Progenitor cell of endocrine pancreas (in vitro differentiated cells): ENCODE results near the gene PC. TPM values are rescaled to one million over a fixed set of nuclear protein-coding genes. Genes with fewer than 3 reads are reported as not detected.
"Not testable (repeated sequence)": the region's sequence is repeated elsewhere in the genome, so short reads cannot be mapped to it uniquely, and the experiment has no call there.

Experiments used
- DNase-seq: peaks from one replicate; pipeline ENCODE4 v3.0.0; 2021; ENCODE audit warnings: low spot score; ENCODE audit not compliant: unreplicated experiment
- H3K27ac Mint-ChIP-seq: 2 replicates; pipeline ENCODE4 v1.8.0; 2021; ENCODE audit warnings: mild to moderate bottlenecking, moderate library complexity, mixed read lengths
- H3K27me3 Mint-ChIP-seq: 2 replicates; pipeline ENCODE4 v1.8.0; 2021; ENCODE audit warnings: mixed read lengths
- H3K36me3 Mint-ChIP-seq: 2 replicates; pipeline ENCODE4 v1.8.0; 2022; ENCODE audit warnings: mixed read lengths; ENCODE audit not compliant: insufficient read depth
- H3K4me1 Mint-ChIP-seq: 2 replicates; pipeline ENCODE4 v1.8.0; 2021; ENCODE audit warnings: low read depth, mixed read lengths
- H3K4me3 Mint-ChIP-seq: 2 replicates; pipeline ENCODE4 v1.8.0; 2021; ENCODE audit warnings: low read depth, mild to moderate bottlenecking, moderate library complexity, mixed read lengths
- H3K9me3 Mint-ChIP-seq: 2 replicates; pipeline ENCODE4 v1.8.0; 2021; ENCODE audit warnings: low read depth, mixed read lengths
- total RNA-seq: library from RNA; stranded (reverse); gene quantifications from 2 replicates; pipeline ENCODE4 v1.2.1, GENCODE V29; 2021
- TF ChIP-seq, protein P1 (sequence below): fragments of 200-600 bp; sonication (generic); IDR thresholded peaks from one replicate; pipeline ENCODE4 v1.5.0; 2021; ENCODE audit warnings: antibody characterized with exemption, mild to moderate bottlenecking; ENCODE audit not compliant: unreplicated experiment

The PC gene
- total RNA-seq, 1 donor from 2014 or later: 25.0 TPM

DNA sequence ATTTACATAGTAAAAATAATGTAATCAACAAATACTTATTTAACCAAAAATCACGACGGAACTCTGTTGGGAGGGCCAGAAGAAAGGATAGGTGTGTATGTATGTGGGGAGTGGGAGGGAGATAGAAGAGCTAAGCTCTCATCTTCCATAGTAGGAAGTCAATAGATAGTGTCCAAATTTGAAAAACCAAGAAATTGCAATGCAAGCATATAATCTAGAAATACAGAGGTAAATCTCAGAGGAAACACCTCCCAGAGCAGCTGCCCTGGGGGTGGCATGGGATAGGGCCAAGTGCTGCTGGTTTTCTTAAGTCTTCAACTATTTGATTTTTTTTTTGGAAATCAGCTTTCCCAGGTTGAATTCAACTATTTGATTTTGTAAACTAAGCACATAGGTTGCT, 33.9 kb upstream of the PC start:
- H3K27me3 Mint-ChIP-seq: peaks cover 5% of the 10 kb centered on the region
- no peak for DNase-seq
- no peaks in the 10 kb centered on the region for H3K36me3 Mint-ChIP-seq
- H3K27ac Mint-ChIP-seq: no peak overlapping the region
- H3K4me3 Mint-ChIP-seq: no peak overlapping the region
- TF ChIP-seq, protein P1, sequence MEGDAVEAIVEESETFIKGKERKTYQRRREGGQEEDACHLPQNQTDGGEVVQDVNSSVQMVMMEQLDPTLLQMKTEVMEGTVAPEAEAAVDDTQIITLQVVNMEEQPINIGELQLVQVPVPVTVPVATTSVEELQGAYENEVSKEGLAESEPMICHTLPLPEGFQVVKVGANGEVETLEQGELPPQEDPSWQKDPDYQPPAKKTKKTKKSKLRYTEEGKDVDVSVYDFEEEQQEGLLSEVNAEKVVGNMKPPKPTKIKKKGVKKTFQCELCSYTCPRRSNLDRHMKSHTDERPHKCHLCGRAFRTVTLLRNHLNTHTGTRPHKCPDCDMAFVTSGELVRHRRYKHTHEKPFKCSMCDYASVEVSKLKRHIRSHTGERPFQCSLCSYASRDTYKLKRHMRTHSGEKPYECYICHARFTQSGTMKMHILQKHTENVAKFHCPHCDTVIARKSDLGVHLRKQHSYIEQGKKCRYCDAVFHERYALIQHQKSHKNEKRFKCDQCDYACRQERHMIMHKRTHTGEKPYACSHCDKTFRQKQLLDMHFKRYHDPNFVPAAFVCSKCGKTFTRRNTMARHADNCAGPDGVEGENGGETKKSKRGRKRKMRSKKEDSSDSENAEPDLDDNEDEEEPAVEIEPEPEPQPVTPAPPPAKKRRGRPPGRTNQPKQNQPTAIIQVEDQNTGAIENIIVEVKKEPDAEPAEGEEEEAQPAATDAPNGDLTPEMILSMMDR: no peak
- peaks cover 3% of the 10 kb centered on the region for H3K4me1 Mint-ChIP-seq
- H3K9me3 Mint-ChIP-seq: no peaks in the 10 kb centered on the region

DNA sequence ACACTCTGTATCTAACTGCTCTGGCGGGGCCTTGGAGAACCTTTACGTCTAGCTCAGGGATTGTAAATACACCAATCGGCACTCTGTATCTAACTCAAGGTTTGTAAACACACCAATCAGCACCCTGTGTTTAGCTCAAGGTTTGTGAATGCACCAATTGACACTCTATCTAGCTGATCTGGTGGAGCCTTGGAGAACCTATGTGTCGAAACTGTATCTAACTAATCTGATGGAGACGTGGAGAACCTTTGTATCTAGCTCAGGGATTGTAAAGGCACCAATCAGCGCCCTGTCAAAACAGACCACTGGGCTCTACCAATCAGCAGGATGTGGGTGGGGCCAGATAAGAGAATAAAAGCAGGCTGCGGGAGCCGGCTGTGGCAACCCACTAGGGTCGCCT, 31.2 kb upstream of the PC start:
- not testable (repeated sequence) for H3K4me1 Mint-ChIP-seq, H3K9me3 Mint-ChIP-seq, DNase-seq, H3K36me3 Mint-ChIP-seq, H3K4me3 Mint-ChIP-seq, H3K27me3 Mint-ChIP-seq, H3K27ac Mint-ChIP-seq

DNA sequence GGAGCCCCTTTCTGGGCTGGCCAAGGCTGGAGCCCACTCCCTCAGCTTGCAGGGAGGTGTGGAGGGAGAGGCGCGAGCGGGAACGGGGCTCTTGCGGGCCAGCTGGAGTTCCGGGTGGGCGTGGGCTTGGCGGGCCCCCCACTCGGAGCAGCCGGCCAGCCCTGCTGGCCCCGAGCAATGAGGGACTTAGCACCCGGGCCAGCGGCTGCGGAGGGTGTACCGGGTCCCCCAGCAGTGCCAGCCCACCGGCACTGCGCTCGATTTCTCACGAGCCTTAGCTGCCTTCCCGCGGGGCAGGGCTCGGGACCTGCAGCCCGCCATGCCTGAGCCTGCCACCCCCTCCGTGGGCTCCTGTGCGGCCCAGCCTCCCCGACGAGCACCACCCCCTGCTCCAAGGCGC, 30.6 kb upstream of the PC start:
- not testable (repeated sequence) for H3K36me3 Mint-ChIP-seq, DNase-seq, H3K27me3 Mint-ChIP-seq, H3K27ac Mint-ChIP-seq, H3K4me1 Mint-ChIP-seq, H3K9me3 Mint-ChIP-seq, H3K4me3 Mint-ChIP-seq

DNA sequence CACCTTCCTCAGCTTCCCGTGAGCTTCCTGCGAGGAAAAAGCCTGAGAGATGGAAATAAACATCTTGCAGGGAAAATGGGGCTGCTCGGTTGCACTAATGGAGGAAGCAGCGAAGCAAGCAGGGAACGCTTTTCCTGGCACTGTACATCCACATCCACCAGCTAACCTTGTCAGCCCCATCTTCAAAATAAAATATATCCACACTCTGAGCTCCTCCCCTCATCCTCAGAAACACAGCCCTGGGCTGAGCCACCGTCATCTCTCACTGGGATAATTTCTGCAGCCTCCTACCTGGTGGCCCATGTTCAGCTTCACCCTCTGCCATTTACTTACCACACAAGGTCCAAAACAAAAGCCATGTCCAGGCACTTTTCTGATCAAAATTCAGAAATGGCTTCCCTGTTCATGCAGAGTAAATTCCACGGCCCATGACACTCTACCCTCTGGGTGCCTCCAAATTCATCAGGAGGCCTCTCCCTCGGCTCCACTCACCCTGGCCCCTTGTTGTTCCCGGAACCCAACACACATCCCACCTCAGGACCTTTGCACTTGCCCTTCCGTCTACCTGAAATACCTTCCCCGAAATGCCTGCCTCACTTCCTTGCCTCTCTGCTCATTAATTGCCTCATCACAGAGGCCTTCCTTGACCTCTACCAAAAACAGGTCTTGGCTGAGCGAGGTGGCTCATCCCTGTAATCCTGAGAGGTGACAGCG, 29.9 kb upstream of the PC start:
- Mint-ChIP-seq H3K4me1 (no peaks in the 10 kb centered on the region), H3K27ac (peak overlapping the region; percentile 15)

DNA sequence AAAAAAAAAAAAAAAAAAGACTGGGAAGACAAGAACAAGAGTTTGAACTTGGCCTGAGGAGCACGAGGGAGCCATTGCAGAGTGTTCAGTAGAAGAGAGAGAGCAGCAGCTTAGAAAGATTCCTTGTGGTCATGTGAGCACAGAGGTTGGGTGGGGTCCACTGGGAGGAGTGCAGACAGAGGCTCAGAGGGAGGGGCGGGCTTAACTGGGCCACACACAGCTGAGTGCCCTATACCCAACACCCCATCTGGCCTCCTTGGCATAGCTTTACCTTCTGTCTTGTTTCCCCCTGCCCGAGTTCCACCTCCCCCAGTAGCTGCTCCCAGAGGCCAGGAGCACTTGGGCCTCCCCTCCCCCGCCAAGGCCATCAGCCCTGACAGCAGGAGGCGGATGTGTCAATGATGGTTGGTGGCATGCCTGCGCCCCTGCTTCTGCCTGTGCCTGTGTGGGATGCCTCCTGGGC, 29.0 kb upstream of the PC start:
- Mint-ChIP-seq H3K4me3 (no peak overlapping the region), H3K9me3 (no peaks in the 10 kb centered on the region)
- no peak for DNase-seq

More for the DNA sequence above, 29.9 kb upstream of the PC start:
- TF ChIP-seq, protein P1: no peak
- H3K27me3 Mint-ChIP-seq: peaks cover 8% of the 10 kb centered on the region
- no peak for DNase-seq
- H3K9me3 Mint-ChIP-seq: no peaks in the 10 kb centered on the region
- H3K36me3 Mint-ChIP-seq: no peaks in the 10 kb centered on the region
- no peak overlapping the region for H3K4me3 Mint-ChIP-seq

DNA sequence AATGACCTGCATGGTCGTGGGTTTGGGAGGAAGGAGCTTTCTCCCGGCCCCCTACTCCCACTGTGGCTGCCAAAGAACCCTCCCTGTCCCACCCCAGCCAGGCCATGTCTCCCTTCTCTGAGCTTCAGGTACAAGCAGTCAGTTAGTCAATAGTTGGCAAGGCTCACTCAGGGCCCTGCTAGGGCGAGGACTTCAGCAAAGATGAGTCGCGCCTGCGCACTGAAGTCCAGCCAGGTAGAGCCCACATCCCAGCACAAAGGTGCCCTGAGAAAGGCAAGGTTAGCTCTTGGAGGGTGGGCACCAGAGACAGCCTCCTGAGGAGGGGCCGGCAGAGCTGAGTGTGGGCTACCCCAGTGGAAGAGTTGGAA, 28.0 kb upstream of the PC start:
- Mint-ChIP-seq H3K27me3 (peaks cover 12% of the 10 kb centered on the region), H3K27ac (peak overlapping the region; percentile 16), H3K36me3 (no peaks in the 10 kb centered on the region), H3K4me3 (no peak overlapping the region), H3K9me3 (no peaks in the 10 kb centered on the region), H3K4me1 (no peaks in the 10 kb centered on the region)
- TF ChIP-seq, protein P1: no peak
- no peak for DNase-seq

More for the DNA sequence above, 29.0 kb upstream of the PC start:
- Mint-ChIP-seq H3K36me3 (no peaks in the 10 kb centered on the region), H3K27me3 (peaks cover 12% of the 10 kb centered on the region), H3K4me1 (no peaks in the 10 kb centered on the region), H3K27ac (no peak overlapping the region)
- TF ChIP-seq, protein P1: no peak
